Heart right ventricle (tissue), 16 donors: ENCODE results near the gene PPFIA1. TPM values are rescaled to one million over a fixed set of nuclear protein-coding genes. Genes with fewer than 3 reads are reported as not detected.

ENCODE experiments used
- ATAC-seq, 8 donors: fragments of 200-7000 bp; cut with Tn5 transposase; one replicate each; pipeline ENCODE4 v1.9.1; 2020; ENCODE audit warnings: mild to moderate bottlenecking in 8 of 8, moderate library complexity in 8 of 8, moderate number of reproducible peaks in 1 of 8
- DNase-seq, 2 donors: peaks; one replicate each; pipeline ENCODE4 v3.0.0-alpha.2; 2020
- H3K27ac ChIP-seq, 10 donors: fragments of 200-600 bp; sonication (generic) in 2 of 10; one replicate each; pipeline versions ENCODE4 v1.5.0 to v1.8.0; 2020 to 2022; ENCODE audit warnings: mild to moderate bottlenecking in 3 of 10
- H3K27me3 ChIP-seq, 7 donors: fragments of 200-600 bp; one replicate each; pipeline ENCODE4 v1.8.0; 2021 to 2022; ENCODE audit warnings: mild to moderate bottlenecking in 2 of 7
- H3K36me3 ChIP-seq, 9 donors: fragments of 200-600 bp; sonication (generic) in 1 of 9; one replicate each; pipeline versions ENCODE4 v1.5.0 to v1.8.0; 2020 to 2022; ENCODE audit warnings: mild to moderate bottlenecking in 2 of 9
- H3K4me1 ChIP-seq, 9 donors: fragments of 200-600 bp; sonication (generic) in 1 of 9; one replicate each; pipeline versions ENCODE4 v1.5.0 to v1.8.0; 2020 to 2022; ENCODE audit warnings: mild to moderate bottlenecking in 4 of 9
- H3K4me3 ChIP-seq, 10 donors: fragments of 200-600 bp; sonication (generic) in 2 of 10; one replicate each; pipeline versions ENCODE4 v1.5.0 to v1.8.0; 2020 to 2022; ENCODE audit warnings: mild to moderate bottlenecking in 7 of 10, moderate library complexity in 2 of 10
- H3K9me3 ChIP-seq, 11 donors: fragments of 200-600 bp in 10 of 11; sonication (generic) in 2 of 11; one replicate each; pipeline versions ENCODE4 v1.5.0 to v1.8.0; 2013 to 2022; ENCODE audit warnings: mild to moderate bottlenecking in 2 of 11, control low read depth in 1 of 11, moderate library complexity in 1 of 11
- WGBS, 2 donors: extraction: QIAGEN DNeasy Blood & Tissue Kit; methylation state at CpG; one replicate each; pipeline ENCODE4 v1.1.7; 2013; ENCODE audit warnings: inconsistent platforms in 1 of 2; 5-methylcytosine and 5-hydroxymethylcytosine counted together
- intact Hi-C, 10 donors: fragments of 100-400 bp; cut with DNase I; formaldehyde crosslinking; loops; one replicate each; pipeline versions ENCODE4 v1.11.1 to v1.14.2; 2022
- polyA plus RNA-seq, 2 donors: library from polyadenylated mRNA; stranded (reverse); fragments of 200-250 nt; gene quantifications; one replicate each; pipeline ENCODE4 v1.2.3, GENCODE V29; 2013
- total RNA-seq, 10 donors: library from RNA; stranded (reverse); fragmentation: NEBNext Ultra II Directional in 3 of 10; extraction: Animal tissue kit (Norgen Biotek cat#: 25700) in 3 of 10; gene quantifications; one replicate each; pipeline versions ENCODE4 v1.2.1 to v1.2.4, GENCODE V29; 2021 to 2023
- TF ChIP-seq, protein P1 (sequence below), 9 donors: fragments of 200-600 bp; sonication (generic) in 2 of 9; IDR thresholded peaks; one replicate each; pipeline versions ENCODE4 v1.5.0 to v1.8.0; 2021 to 2022; ENCODE audit warnings: antibody characterized with exemption in 9 of 9, mild to moderate bottlenecking in 5 of 9, moderate library complexity in 1 of 9
- donor health status: Arrhythmogenic right ventricular cardiomyopathy.
- donor health status: ischemic (EF 13 %, LVEDD 7.1; RV severe dilation, severe dysfunction).
- donor health status: healthy with polysubstance abuse.
- donor health status: DM: no; HTN: yes; CAD: no.
- donor health status: DM: no; HTN: no; CAD: no.
- donor health status: ischemic (EF 25% LVEDD 6.9; RV normal size, moderate dysfunction).
- donor health status: ischemic (EF 25% LVEDD 5.7; RV mildly dilated, moderate dysfunction).
- donor health status: healthy.
- donor health status: DM: yes; HTN: yes; CAD: no.
- donor health status: Ischemic cardiomyopathy.
- donor health status: ischemic (EF 35%, LVEDD 5.7; RV mildly dilated, moderate dysfunction).
- donor health status: nonischemic (EF 11% LVEDD 7.7; RV severe dilation, severe dysfunction).
- donor health status: DM: yes; HTN: yes; CAD: no.
- donor health status: PGD.
- donor health status: ischemic (EF 29% LVEDD 5.4; RV normal size, mild dysfunction).
- donor health status: nonischemic (EF 23%, LVEDD 6.1; RV moderate dilation, normal function).

The PPFIA1 gene
- total and polyA plus RNA-seq, 12 donors, result 14.0 to 57.2 (median 39.0) TPM

- DNase-seq (peak; percentile 80 to 86), ATAC-seq (peak; percentile 89 to 93 (median 92))
- H3K27ac ChIP-seq, result peak overlapping the region in 9 of 10 donors; percentile 23 to 76 (median 53)
- peaks cover 0 to 49% (median 20%) of the 10 kb centered on the region in 9 donors for H3K4me1 ChIP-seq
- TF ChIP-seq, protein P1, sequence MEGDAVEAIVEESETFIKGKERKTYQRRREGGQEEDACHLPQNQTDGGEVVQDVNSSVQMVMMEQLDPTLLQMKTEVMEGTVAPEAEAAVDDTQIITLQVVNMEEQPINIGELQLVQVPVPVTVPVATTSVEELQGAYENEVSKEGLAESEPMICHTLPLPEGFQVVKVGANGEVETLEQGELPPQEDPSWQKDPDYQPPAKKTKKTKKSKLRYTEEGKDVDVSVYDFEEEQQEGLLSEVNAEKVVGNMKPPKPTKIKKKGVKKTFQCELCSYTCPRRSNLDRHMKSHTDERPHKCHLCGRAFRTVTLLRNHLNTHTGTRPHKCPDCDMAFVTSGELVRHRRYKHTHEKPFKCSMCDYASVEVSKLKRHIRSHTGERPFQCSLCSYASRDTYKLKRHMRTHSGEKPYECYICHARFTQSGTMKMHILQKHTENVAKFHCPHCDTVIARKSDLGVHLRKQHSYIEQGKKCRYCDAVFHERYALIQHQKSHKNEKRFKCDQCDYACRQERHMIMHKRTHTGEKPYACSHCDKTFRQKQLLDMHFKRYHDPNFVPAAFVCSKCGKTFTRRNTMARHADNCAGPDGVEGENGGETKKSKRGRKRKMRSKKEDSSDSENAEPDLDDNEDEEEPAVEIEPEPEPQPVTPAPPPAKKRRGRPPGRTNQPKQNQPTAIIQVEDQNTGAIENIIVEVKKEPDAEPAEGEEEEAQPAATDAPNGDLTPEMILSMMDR (IDR thresholded peaks at IDR 0.05), result no peak
- intact Hi-C loops, result no loop called here
- peaks cover 0 to 96% (median 0%) of the 10 kb centered on the region in 7 donors for H3K27me3 ChIP-seq
- WGBS, 2 donors, result 61 to 72% methylated on average over 29 of the region's 29 CpGs
- peaks cover 0 to 100% (median 80%) of the 10 kb centered on the region in 9 donors for H3K36me3 ChIP-seq
- no peaks in the 10 kb centered on the region for H3K9me3 ChIP-seq
- H3K4me3 ChIP-seq, result no peak overlapping the region
Observed at GRCh38 chr11:70410276-70411205, 140.1 kb downstream of the PPFIA1 start.

DNA sequence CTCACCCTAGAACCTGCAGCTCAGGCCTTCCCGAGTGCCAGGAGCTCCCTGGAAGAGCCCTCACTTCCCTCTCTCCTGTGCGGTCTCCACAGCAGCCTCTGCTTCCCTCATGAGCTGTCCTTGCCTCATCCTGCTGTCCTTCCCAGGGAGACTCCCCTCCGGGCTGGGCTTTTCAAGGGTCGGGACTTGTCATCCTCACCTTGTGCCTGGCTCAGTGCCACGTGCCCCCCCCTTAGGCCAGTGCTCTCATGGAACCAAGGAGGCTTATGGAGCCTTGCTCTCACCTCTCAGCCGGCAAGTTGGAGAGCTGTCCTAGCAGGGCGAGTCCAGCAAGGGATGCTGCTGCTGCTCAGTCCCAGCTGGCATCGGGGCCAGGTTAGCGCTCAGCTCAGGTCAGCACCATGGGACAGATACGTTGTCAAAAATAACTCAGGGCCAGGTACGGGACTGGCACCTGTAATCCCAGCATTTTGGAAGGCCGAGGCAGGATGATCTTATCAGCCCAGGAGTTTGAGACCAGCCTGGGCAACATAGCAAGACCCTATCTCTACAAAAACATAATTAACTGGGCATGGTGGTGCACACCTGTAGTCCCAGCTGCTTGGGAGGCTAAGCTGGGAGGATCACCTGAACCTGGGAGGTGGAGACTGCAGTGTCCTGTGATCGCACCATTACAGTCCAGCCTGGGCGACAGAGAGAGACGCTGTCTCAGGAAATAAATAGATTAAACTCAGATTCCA lies 141.4 kb downstream of the PPFIA1 start:
- H3K4me3 ChIP-seq, result no peak overlapping the region
- TF ChIP-seq, protein P1 (IDR thresholded peaks at IDR 0.05), result no peak
- ATAC-seq (no peak), DNase-seq (no peak)
- H3K36me3 ChIP-seq, result peaks cover 0 to 100% (median 88%) of the 10 kb centered on the region in 9 donors
- 88 to 91% methylated on average over 15 of the region's 15 CpGs for WGBS, 2 donors
- H3K4me1 ChIP-seq, result peaks cover 0 to 38% (median 15%) of the 10 kb centered on the region in 9 donors
- H3K27me3 ChIP-seq, result peaks cover 0 to 85% (median 0%) of the 10 kb centered on the region in 7 donors
- intact Hi-C loops, result no loop called here
- H3K27ac ChIP-seq, result no peak overlapping the region
- H3K9me3 ChIP-seq, result no peaks in the 10 kb centered on the region

- H3K4me1 ChIP-seq, result peaks cover 0 to 27% (median 8%) of the 10 kb centered on the region in 9 donors
- intact Hi-C loops, result no loop called here
- no peak overlapping the region for H3K27ac ChIP-seq
- H3K36me3 ChIP-seq, result peaks cover 6 to 100% (median 92%) of the 10 kb centered on the region in 9 donors
- WGBS, 2 donors, result 85 to 91% methylated on average over 10 of the region's 10 CpGs
- ATAC-seq (no peak), DNase-seq (no peak)
- no peaks in the 10 kb centered on the region for H3K9me3 ChIP-seq
- TF ChIP-seq, protein P1 (IDR thresholded peaks at IDR 0.05), result no peak
- no peak overlapping the region for H3K4me3 ChIP-seq
- peaks cover 0 to 77% (median 0%) of the 10 kb centered on the region in 7 donors for H3K27me3 ChIP-seq
Observed at GRCh38 chr11:70413151-70413550, 142.7 kb downstream of the PPFIA1 start.
